IMR-90 (cell line): ENCODE data around the gene CDK2AP2. TPM values are rescaled to one million over a fixed set of nuclear protein-coding genes. Genes with fewer than 3 reads are reported as not detected.
A peak's percentile ranks its signal among the peaks of the same experiment; 100 is the strongest.

Experiments
- ATAC-seq: fragments of 200-7000 bp; cut with Tn5 transposase; 2 replicates; pipeline ENCODE4 v1.9.1; 2020; ENCODE audit warnings: low read depth, mild to moderate bottlenecking, moderate library complexity
- BruUV-seq: library from RNA; stranded (reverse); fragments of 400-500 nt; replicated peaks from 2 replicates; lab custom pipeline; 2021; lab: Mats Ljungman, UMichigan
- CTCF ChIA-PET: fragments of 300-600 bp; formaldehyde crosslinking; extraction: SDS; loops from one replicate; lab custom pipeline; 2021; ENCODE audit warnings: antibody characterized with exemption; lab: Yijun Ruan, JAX
- POLR2A ChIA-PET: fragments of 300-600 bp; sonication (Branson Sonifier 250); formaldehyde crosslinking; loops from one replicate; lab custom pipeline; 2022; ENCODE audit warnings: antibody characterized with exemption; ENCODE audit not compliant: unreplicated experiment; lab: Charles Lee
- DNase-seq: peaks from one replicate; pipeline ENCODE4 v3.0.0; 2013
- H2AFZ ChIP-seq: replicated peaks from 2 replicates; pipeline ENCODE3; 2013; ENCODE audit warnings: low read length, mild to moderate bottlenecking; ENCODE audit not compliant: poor library complexity
- H2AK5ac ChIP-seq: 2 replicates; pipeline ENCODE4 v1.6.1; 2013; ENCODE audit warnings: low read depth, low read length, inconsistent platforms
- H2AK9ac ChIP-seq: replicated peaks from 2 replicates; pipeline ENCODE3; 2013; ENCODE audit warnings: mild to moderate bottlenecking, low read depth, low read length, moderate library complexity; ENCODE audit not compliant: poor library complexity
- H2BK120ac ChIP-seq: 2 replicates; pipeline ENCODE4 v1.6.1; 2013; ENCODE audit warnings: low read depth, low read length, inconsistent platforms
- H2BK15ac ChIP-seq: 3 replicates; pipeline ENCODE4 v1.6.1; 2013; ENCODE audit warnings: low read depth, low read length, inconsistent platforms
- H2BK20ac ChIP-seq: 2 replicates; pipeline ENCODE4 v1.6.1; 2013; ENCODE audit warnings: low read depth, mild to moderate bottlenecking, inconsistent platforms, low read length, moderate library complexity
- H2BK5ac ChIP-seq: 2 replicates; pipeline ENCODE4 v1.6.1; 2013; ENCODE audit warnings: mild to moderate bottlenecking, low read depth, low read length, inconsistent platforms; ENCODE audit not compliant: poor library complexity, severe bottlenecking
- H3K14ac ChIP-seq: replicated peaks from 2 replicates; pipeline ENCODE4 v1.6.1; 2013; ENCODE audit warnings: low read depth, low read length, inconsistent platforms
- H3K18ac ChIP-seq: 2 replicates; pipeline ENCODE4 v1.6.1; 2013; ENCODE audit warnings: low read depth, low read length, control low read depth
- H3K23ac ChIP-seq: 2 replicates; pipeline ENCODE4 v1.6.1; 2013; ENCODE audit warnings: low read depth, low read length, inconsistent platforms
- H3K27ac ChIP-seq: 2 replicates; pipeline ENCODE4 v1.5.1; 2013; ENCODE audit warnings: mild to moderate bottlenecking, control low read depth, low read length; ENCODE audit not compliant: insufficient read depth
- H3K27me3 ChIP-seq: 2 replicates; pipeline ENCODE4 v1.6.1; 2013; ENCODE audit warnings: low read length; ENCODE audit not compliant: control insufficient read depth, insufficient read depth
- H3K36me3 ChIP-seq: 2 replicates; pipeline ENCODE4 v1.6.1; 2013; ENCODE audit warnings: low read length, mixed read lengths; ENCODE audit not compliant: control insufficient read depth, insufficient read depth
- H3K4ac ChIP-seq: 2 replicates; pipeline ENCODE4 v1.6.1; 2013; ENCODE audit warnings: low read depth, low read length, inconsistent platforms
- H3K4me1 ChIP-seq: 2 replicates; pipeline ENCODE4 v1.6.1; 2013; ENCODE audit warnings: low read length, mixed read lengths; ENCODE audit not compliant: control insufficient read depth, insufficient read depth
- H3K4me2 ChIP-seq: 2 replicates; pipeline ENCODE4 v1.6.1; 2013; ENCODE audit warnings: low read depth, mild to moderate bottlenecking, control low read depth, low read length, moderate library complexity
- H3K4me3 ChIP-seq: 2 replicates; pipeline ENCODE4 v1.5.1; 2013; ENCODE audit warnings: low read depth, mild to moderate bottlenecking, control low read depth, low read length, moderate library complexity; ENCODE audit not compliant: insufficient read depth
- H3K56ac ChIP-seq: 2 replicates; pipeline ENCODE4 v1.6.1; 2013; ENCODE audit warnings: low read length, inconsistent platforms; ENCODE audit not compliant: insufficient read depth; ENCODE audit errors: extremely low read depth
- H3K79me1 ChIP-seq, 2 experiments: 2 replicates each; pipeline ENCODE4 v1.6.1; 2013; ENCODE audit warnings: low read length in 2 of 2, inconsistent platforms in 1 of 2, low read depth in 1 of 2
- H3K9ac ChIP-seq: 2 replicates; pipeline ENCODE4 v1.6.1; 2013; ENCODE audit warnings: low read depth, low read length, control low read depth
- H3K9me1 ChIP-seq: 2 replicates; pipeline ENCODE4 v1.6.1; 2013; ENCODE audit warnings: low read length, inconsistent platforms; ENCODE audit not compliant: insufficient read depth
- H3K9me3 ChIP-seq: 2 replicates; pipeline ENCODE4 v1.6.1; 2013; ENCODE audit warnings: low read length; ENCODE audit not compliant: control insufficient read depth, insufficient read depth
- H4K20me1 ChIP-seq: 2 replicates; pipeline ENCODE4 v1.6.1; 2013; ENCODE audit warnings: low read length, inconsistent platforms; ENCODE audit not compliant: insufficient read depth
- H4K5ac ChIP-seq: 2 replicates; pipeline ENCODE4 v1.6.1; 2013; ENCODE audit warnings: mild to moderate bottlenecking, low read depth, low read length, control low read depth
- H4K8ac ChIP-seq, 2 experiments: 2 replicates each; pipeline ENCODE4 v1.6.1; 2013; ENCODE audit warnings: low read depth in 2 of 2, low read length in 2 of 2, control low read depth in 1 of 2, inconsistent platforms in 1 of 2
- H4K91ac ChIP-seq: 2 replicates; pipeline ENCODE4 v1.6.1; 2013; ENCODE audit warnings: low read depth, low read length, inconsistent platforms; ENCODE audit not compliant: insufficient read depth
- BHLHE40 ChIP-seq: fragments of 150-350 bp; IDR thresholded peaks from 2 replicates; pipeline ENCODE4 v1.6.1; 2016; ENCODE audit warnings: mild to moderate bottlenecking, low read depth, low read length
- CHD1 ChIP-seq: IDR thresholded peaks from 2 replicates; pipeline ENCODE4 v1.6.1; 2012; ENCODE audit warnings: low read depth, low read length, improper control_type of control experiment
- CTCF ChIP-seq: conservative IDR thresholded peaks from 2 replicates; pipeline ENCODE4 v1.5.1; 2012; ENCODE audit warnings: mild to moderate bottlenecking, low read depth, low read length, improper control_type of control experiment
- FOS ChIP-seq: fragments of 150-350 bp; IDR thresholded peaks from 2 replicates; pipeline ENCODE4 v1.6.1; 2016; ENCODE audit warnings: low read depth, low read length
- MAZ ChIP-seq: IDR thresholded peaks from 2 replicates; pipeline ENCODE4 v1.6.1; 2012; ENCODE audit warnings: low read depth, mild to moderate bottlenecking, low read length, improper control_type of control experiment, moderate library complexity, borderline replicate concordance
- MXI1 ChIP-seq: IDR thresholded peaks from 2 replicates; pipeline ENCODE4 v1.6.1; 2012; ENCODE audit warnings: low read depth, mild to moderate bottlenecking, low read length, moderate library complexity, borderline replicate concordance
- NFE2L2 ChIP-seq: fragments of 150-350 bp; IDR thresholded peaks from 2 replicates; pipeline ENCODE4 v1.6.1; 2016; ENCODE audit warnings: low read depth, mild to moderate bottlenecking, low read length
- POLR2A ChIP-seq: IDR thresholded peaks from 2 replicates; pipeline ENCODE4 v1.6.1; 2012; ENCODE audit warnings: mild to moderate bottlenecking, low read depth, low read length
- RAD21 ChIP-seq: IDR thresholded peaks from 2 replicates; pipeline ENCODE4 v1.6.1; 2012; ENCODE audit warnings: low read length, improper control_type of control experiment
- RCOR1 ChIP-seq: IDR thresholded peaks from 2 replicates; pipeline ENCODE4 v1.6.1; 2012; ENCODE audit warnings: mild to moderate bottlenecking, low read length, improper control_type of control experiment; ENCODE audit not compliant: insufficient replicate concordance
- RFX5 ChIP-seq: IDR thresholded peaks from 2 replicates; pipeline ENCODE4 v1.8.0; 2012; ENCODE audit warnings: low read depth, mild to moderate bottlenecking, low read length, moderate library complexity
- USF2 ChIP-seq: fragments of 150-350 bp; IDR thresholded peaks from 2 replicates; pipeline ENCODE4 v1.6.1; 2017; ENCODE audit warnings: mild to moderate bottlenecking, antibody characterized with exemption, low read length, low read depth
- WGBS, 2 experiments: methylation state at CpG; one replicate each; pipeline versions ENCODE4 v1.1.5 to v1.1.7; 2013; ENCODE audit warnings: missing lambda C conversion rate in 2 of 2; ENCODE audit not compliant: insufficient read length in 1 of 2; ENCODE audit errors: extremely low coverage in 2 of 2; 5-methylcytosine and 5-hydroxymethylcytosine counted together
- dilution Hi-C: fragments of 300-500 bp; cut with HindIII; formaldehyde crosslinking; loops from one replicate; pipeline ENCODE4 v1.14.3; 2018; ENCODE audit warnings: low sequenced_read_pairs; ENCODE audit not compliant: unreplicated experiment
- in situ Hi-C: fragments of 300-500 bp; cut with MboI; formaldehyde crosslinking; loops from 3 replicates; pipeline ENCODE4 v1.14.3; 2019; ENCODE audit warnings: low sequenced_read_pairs, inconsistent platforms, mixed read lengths
- intact Hi-C: fragments of 100-400 bp; cut with micrococcal nuclease; formaldehyde crosslinking; loops from 2 replicates; pipeline ENCODE4 v1.10.0; 2022
- polyA plus RNA-seq, 3 experiments: library from polyadenylated mRNA; depleted of rRNA; stranded (reverse); fragments of >200 nt; gene quantifications; 2 replicates each; pipeline ENCODE4 v1.2.3, GENCODE V29; 2012; ENCODE audit warnings: low replicate concordance in 1 of 3
- total RNA-seq: library from RNA; depleted of rRNA; stranded (reverse); fragments of >200 nt; gene quantifications from 2 replicates; pipeline ENCODE4 v1.2.3, GENCODE V29; 2012

Gene CDK2AP2
- total and polyA plus RNA-seq, 2 of the 4 experiments (the other 2 are of a cell fraction): 8.1 to 44.7 TPM

GRCh38 chr11:67506426-67507051 lies 1.4 kb downstream of the CDK2AP2 start (continued):
- TF ChIP-seq FOS: no peak

GRCh38 chr11:67505605-67506396 lies 2.2 kb downstream of the CDK2AP2 start:
- no peaks in the 10 kb centered on the region for H3K9me3 ChIP-seq
- peak overlapping the region; percentile 46 for H4K5ac ChIP-seq
- H2BK5ac ChIP-seq: peak overlapping the region; percentile 74
- in situ Hi-C loops (no loop called here), intact Hi-C loops (loop anchor here (1.0 to 2.0 kb wide), 2 partner anchors 62 to 159 kb away; partner anchors contain the start of gene CORO1B), dilution Hi-C loops (no loop called here)
- peak overlapping the region; percentile 36 for H4K91ac ChIP-seq
- H3K36me3 ChIP-seq: peaks cover 7% of the 10 kb centered on the region
- H2BK15ac ChIP-seq: no peak overlapping the region
- no TSS peak for BruUV-seq
- H3K9ac ChIP-seq: peak overlapping the region; percentile 56
- peak overlapping the region; percentile 63 to 91; a peak in 3 of 4 replicates for H4K8ac ChIP-seq
- ChIA-PET CTCF (no interaction called here), POLR2A (no interaction called here)
- H3K14ac ChIP-seq: peak overlapping the region; percentile 25
- H3K4me3 ChIP-seq: peak overlapping the region; percentile 23; the same call in 1 of the 2 replicates
- H3K4me2 ChIP-seq: peak overlapping the region; percentile 77
- H3K18ac ChIP-seq: no peak overlapping the region; the same call in 1 of the 2 replicates
- H3K23ac ChIP-seq: peak overlapping the region; percentile 89; the same call in 1 of the 2 replicates
- no peaks in the 10 kb centered on the region for H3K27me3 ChIP-seq
- H3K56ac ChIP-seq: peak overlapping the region; percentile 65; the same call in 1 of the 2 replicates
- peak overlapping the region; percentile 85 for H2AFZ ChIP-seq
- H2BK120ac ChIP-seq: peak overlapping the region; percentile 37
- 0% methylated on average over 1 of the region's 17 CpGs; no CpG with 5 or more reads in 1 of the 2 experiments for WGBS, 2 experiments
- peaks cover 4 to 42% of the 10 kb centered on the region in 2 experiments; a peak in 3 of 4 replicates for H3K79me1 ChIP-seq
- ATAC-seq: peak; percentile 43
- H3K27ac ChIP-seq: peak overlapping the region; percentile 65
- DNase-seq: peak; percentile 78
- peaks cover 14% of the 10 kb centered on the region for H3K4me1 ChIP-seq
- H3K9me1 ChIP-seq: peaks cover 4% of the 10 kb centered on the region
- H3K4ac ChIP-seq: peak overlapping the region; percentile 83
- no peaks in the 10 kb centered on the region for H4K20me1 ChIP-seq
- H2AK5ac ChIP-seq: peak overlapping the region; percentile 51
- no peak overlapping the region; the same call in 1 of the 2 replicates for H2BK20ac ChIP-seq
- peak overlapping the region; percentile 89 for H2AK9ac ChIP-seq
- TF ChIP-seq RFX5: no peak
- TF ChIP-seq POLR2A: no peak
- peak; percentile 94 for TF ChIP-seq CTCF
- no peak for TF ChIP-seq FOS
- TF ChIP-seq NFE2L2: no peak
- peak; percentile 48; the same call in 1 of the 2 replicates for TF ChIP-seq MAZ
- no peak for TF ChIP-seq CHD1
- TF ChIP-seq RAD21: peak; percentile 82
- no peak for TF ChIP-seq BHLHE40
- TF ChIP-seq RCOR1: peak; percentile 65
- TF ChIP-seq MXI1: peak; percentile 78
- no peak for TF ChIP-seq USF2
